Measurements from ENCODE around the gene ITGB1BP1.

Gene ITGB1BP1

GRCh38 chr2:9388950-9389911, 34.1 kb downstream of the ITGB1BP1 start:
- H3K9ac ChIP-seq (ENCODE audit: low read length) = no peak overlapping the region
- no peaks in the 10 kb centered on the region for H3K36me3 ChIP-seq (ENCODE audit: control insufficient read depth, insufficient read depth, low read length)
- H3K9me3 ChIP-seq (ENCODE audit: control insufficient read depth, insufficient read depth, low read depth, low read length) = no peaks in the 10 kb centered on the region
- H3K4me3 ChIP-seq (ENCODE audit: low read depth, low read length) = no peak overlapping the region
- no peak overlapping the region for H3K27ac ChIP-seq (ENCODE audit: low read depth, low read length)
- H3K27me3 ChIP-seq (ENCODE audit: control insufficient read depth, insufficient read depth, low read length) = no peaks in the 10 kb centered on the region
- peaks cover 19% of the 10 kb centered on the region; the same call in 1 of the 2 replicates for H3K4me1 ChIP-seq (ENCODE audit: control insufficient read depth, insufficient read depth, low read length)

- Histone ChIP-seq H3K27me3 (ENCODE audit: control insufficient read depth, insufficient read depth, low read length) (no peaks in the 10 kb centered on the region), H3K9ac (ENCODE audit: low read length) (no peak overlapping the region), H3K4me1 (ENCODE audit: control insufficient read depth, insufficient read depth, low read length) (peaks cover 14% of the 10 kb centered on the region; the same call in 1 of the 2 replicates), H3K9me3 (ENCODE audit: control insufficient read depth, insufficient read depth, low read depth, low read length) (no peaks in the 10 kb centered on the region), H3K4me3 (ENCODE audit: low read depth, low read length) (no peak overlapping the region), H3K36me3 (ENCODE audit: control insufficient read depth, insufficient read depth, low read length) (no peaks in the 10 kb centered on the region), H3K27ac (ENCODE audit: low read depth, low read length) (no peak overlapping the region)
Observed at GRCh38 chr2:9388199-9388681, 35.1 kb downstream of the ITGB1BP1 start.

GRCh38 chr2:9385841-9386240, 37.5 kb downstream of the ITGB1BP1 start:
- Histone ChIP-seq H3K27ac (ENCODE audit: low read depth, low read length) (no peak overlapping the region), H3K27me3 (ENCODE audit: control insufficient read depth, insufficient read depth, low read length) (no peaks in the 10 kb centered on the region), H3K36me3 (ENCODE audit: control insufficient read depth, insufficient read depth, low read length) (no peaks in the 10 kb centered on the region), H3K9ac (ENCODE audit: low read length) (no peak overlapping the region), H3K4me3 (ENCODE audit: low read depth, low read length) (no peak overlapping the region), H3K4me1 (ENCODE audit: control insufficient read depth, insufficient read depth, low read length) (peaks cover 3% of the 10 kb centered on the region; the same call in 1 of the 2 replicates), H3K9me3 (ENCODE audit: control insufficient read depth, insufficient read depth, low read depth, low read length) (no peaks in the 10 kb centered on the region)

GRCh38 chr2:9384521-9384920, 38.8 kb downstream of the ITGB1BP1 start:
- H3K4me1 ChIP-seq (ENCODE audit: control insufficient read depth, insufficient read depth, low read length) = peaks cover under 1% of the 10 kb centered on the region; the same call in 1 of the 2 replicates
- no peak overlapping the region for H3K4me3 ChIP-seq (ENCODE audit: low read depth, low read length)
- H3K36me3 ChIP-seq (ENCODE audit: control insufficient read depth, insufficient read depth, low read length) = no peaks in the 10 kb centered on the region
- no peaks in the 10 kb centered on the region for H3K27me3 ChIP-seq (ENCODE audit: control insufficient read depth, insufficient read depth, low read length)
- H3K9ac ChIP-seq (ENCODE audit: low read length) = no peak overlapping the region
- H3K9me3 ChIP-seq (ENCODE audit: control insufficient read depth, insufficient read depth, low read depth, low read length) = no peaks in the 10 kb centered on the region
- H3K27ac ChIP-seq (ENCODE audit: low read depth, low read length) = no peak overlapping the region

DNA sequence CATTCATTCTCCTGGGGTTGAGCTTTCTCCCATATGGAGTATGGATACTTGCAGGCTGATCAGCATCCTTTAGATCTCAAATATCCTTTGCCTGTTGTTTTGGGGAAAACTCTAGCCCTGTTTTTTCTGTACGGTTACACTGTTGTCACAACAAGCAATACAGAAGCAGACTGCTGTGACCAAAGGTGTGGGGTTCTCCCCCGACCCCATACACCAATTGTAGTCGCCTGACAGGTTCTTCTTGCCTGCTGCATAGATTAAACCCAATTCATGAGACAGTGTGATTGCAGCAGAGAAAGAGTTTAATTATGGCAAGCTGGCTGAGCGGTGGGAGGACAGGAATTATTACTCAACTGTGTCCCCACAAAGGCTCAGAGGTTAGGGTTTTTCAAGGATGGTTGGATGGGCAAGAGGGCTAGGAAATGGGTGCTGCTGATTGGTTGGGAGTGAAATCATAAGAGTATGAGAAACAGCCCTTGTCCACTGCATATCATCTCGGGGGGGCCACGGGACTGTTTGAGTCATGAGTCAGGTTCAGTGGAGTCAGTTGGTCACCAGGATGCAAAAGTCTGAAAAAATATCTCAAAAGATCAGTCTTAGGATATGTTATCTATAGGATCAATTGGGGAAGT, 40.6 kb downstream of the ITGB1BP1 start:
- no peaks in the 10 kb centered on the region for H3K27me3 ChIP-seq (ENCODE audit: control insufficient read depth, insufficient read depth, low read length)
- no peaks in the 10 kb centered on the region for H3K9me3 ChIP-seq (ENCODE audit: control insufficient read depth, insufficient read depth, low read depth, low read length)
- H3K4me1 ChIP-seq (ENCODE audit: control insufficient read depth, insufficient read depth, low read length) = peaks cover 9% of the 10 kb centered on the region
- no peak overlapping the region for H3K9ac ChIP-seq (ENCODE audit: low read length)
- no peak overlapping the region for H3K4me3 ChIP-seq (ENCODE audit: low read depth, low read length)
- no peak overlapping the region for H3K27ac ChIP-seq (ENCODE audit: low read depth, low read length)
- no peaks in the 10 kb centered on the region for H3K36me3 ChIP-seq (ENCODE audit: control insufficient read depth, insufficient read depth, low read length)

DNA sequence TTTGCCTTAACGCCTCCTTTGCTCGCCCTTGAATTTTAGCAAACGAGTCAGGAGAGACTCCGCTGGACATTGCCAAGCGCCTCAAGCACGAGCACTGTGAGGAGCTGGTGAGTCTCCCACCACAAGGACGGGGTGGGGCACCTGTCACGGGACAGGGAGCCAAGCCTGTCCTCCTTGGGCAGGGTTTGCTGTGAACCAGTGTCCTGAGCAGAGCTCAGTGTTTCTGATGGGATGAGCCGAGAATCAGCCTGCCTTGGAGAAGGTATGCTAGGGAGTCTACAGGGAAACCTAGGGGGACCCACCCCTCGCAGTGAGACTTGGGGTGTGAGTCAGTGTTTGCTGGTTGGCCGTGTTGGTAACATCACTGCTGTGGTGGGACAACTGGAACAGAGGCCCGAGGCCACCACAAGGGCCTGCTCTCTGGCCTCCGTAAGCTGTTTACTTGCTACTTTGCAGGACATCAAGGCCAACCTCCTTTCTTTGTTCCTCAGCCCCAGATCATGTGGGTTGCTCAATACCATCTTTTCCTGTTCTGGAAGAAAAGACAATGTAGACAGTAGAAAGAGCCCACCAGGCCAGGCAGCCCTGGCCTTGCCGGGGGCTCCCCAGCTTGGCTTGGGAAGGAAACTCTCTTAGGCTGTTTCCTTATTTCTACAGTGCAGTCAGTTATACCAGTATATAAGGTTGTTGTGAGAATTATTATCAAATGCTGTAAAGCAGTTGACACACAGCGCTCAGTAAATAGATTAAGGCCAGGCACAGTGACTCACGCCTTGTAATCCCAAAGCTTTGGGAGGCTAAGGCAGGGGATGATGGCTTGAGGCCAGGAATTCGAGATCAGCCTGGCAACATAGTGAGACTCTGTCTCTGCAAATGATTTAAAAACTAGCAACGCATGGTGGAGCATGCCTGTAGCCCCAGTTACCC, 42.4 kb downstream of the ITGB1BP1 start:
- Histone ChIP-seq H3K4me1 (ENCODE audit: control insufficient read depth, insufficient read depth, low read length) (peaks cover 16% of the 10 kb centered on the region), H3K9me3 (ENCODE audit: control insufficient read depth, insufficient read depth, low read depth, low read length) (no peaks in the 10 kb centered on the region), H3K9ac (ENCODE audit: low read length) (no peak overlapping the region), H3K27ac (ENCODE audit: low read depth, low read length) (no peak overlapping the region), H3K36me3 (ENCODE audit: control insufficient read depth, insufficient read depth, low read length) (no peaks in the 10 kb centered on the region), H3K27me3 (ENCODE audit: control insufficient read depth, insufficient read depth, low read length) (no peaks in the 10 kb centered on the region), H3K4me3 (ENCODE audit: low read depth, low read length) (no peak overlapping the region)

DNA sequence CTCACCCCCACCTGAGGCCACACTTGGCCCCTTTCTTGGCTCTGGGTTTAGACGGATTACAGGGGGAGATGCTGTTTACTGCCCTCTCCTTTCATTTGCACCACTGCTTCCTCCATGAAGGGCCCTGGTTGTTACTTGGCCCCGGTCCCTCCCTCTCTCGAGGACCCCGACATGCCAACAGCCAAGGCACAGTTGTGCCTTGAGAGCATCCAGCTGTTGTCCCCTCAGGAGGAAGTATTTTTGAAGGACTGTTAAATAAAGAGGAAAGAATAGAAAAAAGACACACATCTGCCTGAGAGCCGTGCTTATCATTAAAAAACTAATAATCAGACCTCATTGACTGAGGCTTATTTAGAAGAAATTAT, 44.0 kb downstream of the ITGB1BP1 start:
- H3K9ac ChIP-seq (ENCODE audit: low read length) = no peak overlapping the region
- H3K4me3 ChIP-seq (ENCODE audit: low read depth, low read length) = no peak overlapping the region
- H3K36me3 ChIP-seq (ENCODE audit: control insufficient read depth, insufficient read depth, low read length) = no peaks in the 10 kb centered on the region
- no peak overlapping the region for H3K27ac ChIP-seq (ENCODE audit: low read depth, low read length)
- no peaks in the 10 kb centered on the region for H3K9me3 ChIP-seq (ENCODE audit: control insufficient read depth, insufficient read depth, low read depth, low read length)
- H3K27me3 ChIP-seq (ENCODE audit: control insufficient read depth, insufficient read depth, low read length) = no peaks in the 10 kb centered on the region
- peaks cover 16% of the 10 kb centered on the region for H3K4me1 ChIP-seq (ENCODE audit: control insufficient read depth, insufficient read depth, low read length)

DNA sequence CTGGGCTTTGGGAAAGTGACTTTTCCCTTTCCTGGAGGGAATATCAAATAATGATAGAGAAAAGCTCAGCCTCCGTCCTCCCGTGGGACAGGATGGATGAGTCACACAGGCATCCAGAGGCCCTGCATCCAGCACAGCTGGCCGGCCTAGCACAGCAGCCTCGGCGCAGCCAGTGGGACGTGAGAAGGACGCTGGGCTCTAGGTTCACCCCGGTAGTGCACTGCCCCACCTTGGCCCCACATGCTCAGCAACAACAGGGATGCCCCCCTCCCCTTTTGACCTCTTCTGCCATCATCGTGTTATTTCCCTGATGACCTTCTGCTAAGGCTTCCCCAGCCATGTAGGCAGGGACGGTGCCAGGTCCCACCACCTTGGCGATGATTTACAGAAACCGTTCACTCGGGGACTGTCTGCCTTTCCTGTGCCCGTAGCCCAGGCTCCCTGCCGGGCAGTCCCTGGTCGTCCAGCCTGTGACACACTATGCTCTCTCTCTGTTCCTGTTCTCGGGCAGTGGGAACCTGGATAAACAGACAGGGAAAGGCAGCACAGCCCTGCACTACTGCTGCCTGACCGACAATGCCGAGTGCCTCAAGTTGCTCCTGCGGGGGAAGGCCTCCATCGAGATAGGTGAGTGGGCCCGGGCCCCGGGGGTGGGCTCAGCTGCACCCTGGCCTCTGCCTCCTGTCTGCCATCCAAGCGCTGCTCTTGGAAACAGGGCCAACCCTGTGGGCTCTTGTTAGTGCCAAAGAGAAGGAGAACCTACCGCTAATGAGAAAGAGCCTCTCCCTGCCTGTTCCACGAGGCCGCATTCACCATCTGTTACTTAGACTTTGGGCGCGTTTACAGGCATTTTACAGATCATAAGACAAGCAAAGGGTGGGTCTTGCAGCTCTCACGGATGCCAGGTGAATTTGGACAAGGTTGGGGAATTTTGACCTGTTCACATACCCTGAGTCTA, 44.6 kb downstream of the ITGB1BP1 start:
- H3K27me3 ChIP-seq (ENCODE audit: control insufficient read depth, insufficient read depth, low read length) = no peaks in the 10 kb centered on the region
- H3K36me3 ChIP-seq (ENCODE audit: control insufficient read depth, insufficient read depth, low read length) = no peaks in the 10 kb centered on the region
- H3K27ac ChIP-seq (ENCODE audit: low read depth, low read length) = no peak overlapping the region
- H3K4me1 ChIP-seq (ENCODE audit: control insufficient read depth, insufficient read depth, low read length) = peaks cover 16% of the 10 kb centered on the region
- no peak overlapping the region for H3K4me3 ChIP-seq (ENCODE audit: low read depth, low read length)
- H3K9ac ChIP-seq (ENCODE audit: low read length) = peak overlapping the region; percentile 32
- no peaks in the 10 kb centered on the region for H3K9me3 ChIP-seq (ENCODE audit: control insufficient read depth, insufficient read depth, low read depth, low read length)

- H3K27me3 ChIP-seq (ENCODE audit: control insufficient read depth, insufficient read depth, low read length) = no peaks in the 10 kb centered on the region
- H3K4me1 ChIP-seq (ENCODE audit: control insufficient read depth, insufficient read depth, low read length) = peaks cover 16% of the 10 kb centered on the region
- no peak overlapping the region for H3K4me3 ChIP-seq (ENCODE audit: low read depth, low read length)
- H3K27ac ChIP-seq (ENCODE audit: low read depth, low read length) = no peak overlapping the region
- no peaks in the 10 kb centered on the region for H3K9me3 ChIP-seq (ENCODE audit: control insufficient read depth, insufficient read depth, low read depth, low read length)
- H3K9ac ChIP-seq (ENCODE audit: low read length) = no peak overlapping the region
- no peaks in the 10 kb centered on the region for H3K36me3 ChIP-seq (ENCODE audit: control insufficient read depth, insufficient read depth, low read length)
Observed at GRCh38 chr2:9377461-9378097, 45.7 kb downstream of the ITGB1BP1 start.
